Ishikawa (cell line): ENCODE measurements around the gene PDCD1.

ENCODE experiments used
- CREB1 ChIP-seq: IDR thresholded peaks from 2 replicates; pipeline ENCODE4 v1.6.1; 2012; ENCODE audit warnings: low read depth
- EP300 ChIP-seq: IDR thresholded peaks from 2 replicates; pipeline ENCODE4 v1.6.1; 2012; ENCODE audit warnings: borderline replicate concordance
- RAD21 ChIP-seq: IDR thresholded peaks from 2 replicates; pipeline ENCODE4 v1.6.1; 2012; ENCODE audit warnings: low read depth
- REST ChIP-seq: IDR thresholded peaks from 2 replicates; pipeline ENCODE4 v1.6.1; 2012; ENCODE audit warnings: low read depth, mild to moderate bottlenecking
- TCF12 ChIP-seq: IDR thresholded peaks from 2 replicates; pipeline ENCODE4 v1.6.1; 2012; ENCODE audit warnings: low read depth
- TEAD4 ChIP-seq: IDR thresholded peaks from 2 replicates; pipeline ENCODE4 v1.6.1; 2012
- USF1 ChIP-seq: IDR thresholded peaks from 2 replicates; pipeline ENCODE4 v1.6.1; 2012
- YY1 ChIP-seq: IDR thresholded peaks from 2 replicates; pipeline ENCODE4 v1.6.1; 2012; ENCODE audit warnings: low read depth
- TF ChIP-seq, protein P1 (sequence below): IDR thresholded peaks from 2 replicates; pipeline ENCODE4 v1.6.1; 2012

DNA sequence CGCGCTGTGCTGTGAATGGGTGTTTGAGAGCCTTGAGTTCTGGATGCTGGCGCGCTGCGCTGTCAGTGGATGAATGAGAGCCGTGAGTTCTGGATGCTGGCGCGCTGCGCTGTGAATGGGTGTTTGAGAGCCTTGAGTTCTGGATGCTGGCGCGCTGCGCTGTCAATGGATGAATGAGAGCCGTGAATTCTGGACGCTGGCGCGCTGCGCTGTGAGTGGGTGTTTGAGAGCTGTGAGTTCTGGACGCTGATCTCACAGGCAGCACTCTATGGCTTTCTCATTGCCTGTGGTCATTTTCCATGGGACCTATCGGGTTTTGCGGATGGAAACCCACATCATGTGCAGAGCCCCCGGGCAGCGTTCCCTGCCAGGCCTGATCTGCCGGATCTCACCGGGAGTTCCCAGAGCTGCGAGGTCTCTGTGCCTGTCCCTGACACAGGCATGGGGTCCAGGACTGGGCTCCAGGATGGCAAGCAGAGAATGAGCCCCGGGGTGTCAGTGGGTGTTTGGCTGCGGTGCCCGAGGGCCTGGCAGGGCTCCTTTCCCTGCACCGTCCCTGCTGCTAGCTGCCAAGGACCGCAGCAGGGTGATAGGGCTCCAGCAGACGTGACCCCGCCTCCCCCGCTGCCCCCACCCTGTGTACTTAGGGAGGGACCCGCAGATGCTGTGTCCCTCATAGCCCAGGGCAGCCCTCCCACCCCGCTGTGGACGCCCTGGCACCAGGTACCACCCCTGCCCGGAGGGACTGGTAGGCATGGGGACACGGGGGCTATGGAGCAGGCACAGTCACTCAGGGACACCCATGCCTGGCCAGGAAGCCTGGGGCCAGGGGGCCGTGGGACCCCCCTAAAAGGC, 9.7 kb downstream of the PDCD1 start:
- TF ChIP-seq TEAD4 (no peak), RAD21 (no peak), USF1 (no peak), EP300 (no peak), CREB1 (no peak), REST (no peak), TCF12 (no peak), YY1 (no peak)
- TF ChIP-seq, protein P1, sequence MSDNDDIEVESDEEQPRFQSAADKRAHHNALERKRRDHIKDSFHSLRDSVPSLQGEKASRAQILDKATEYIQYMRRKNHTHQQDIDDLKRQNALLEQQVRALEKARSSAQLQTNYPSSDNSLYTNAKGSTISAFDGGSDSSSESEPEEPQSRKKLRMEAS = no peak
